Osteocyte (in vitro differentiated cells): ENCODE measurements around the gene GAP43. TPM values are rescaled to one million over a fixed set of nuclear protein-coding genes. Genes with fewer than 3 reads are reported as not detected.

Experiments
- DNase-seq: peaks from one replicate; pipeline ENCODE4 v3.0.0; 2021; ENCODE audit warnings: mixed read lengths; ENCODE audit not compliant: unreplicated experiment; ENCODE audit errors: extremely low spot score
- H3K27ac Mint-ChIP-seq: one replicate; pipeline ENCODE4 v1.8.0; 2021; ENCODE audit warnings: mild to moderate bottlenecking, mixed read lengths; ENCODE audit not compliant: unreplicated experiment
- H3K27me3 Mint-ChIP-seq: one replicate; pipeline ENCODE4 v1.8.0; 2021; ENCODE audit warnings: mixed read lengths; ENCODE audit not compliant: unreplicated experiment
- H3K36me3 Mint-ChIP-seq: one replicate; pipeline ENCODE4 v1.8.0; 2021; ENCODE audit warnings: mixed read lengths; ENCODE audit not compliant: unreplicated experiment
- H3K4me1 Mint-ChIP-seq: one replicate; pipeline ENCODE4 v1.8.0; 2021; ENCODE audit warnings: mixed read lengths; ENCODE audit not compliant: unreplicated experiment
- H3K4me3 Mint-ChIP-seq: one replicate; pipeline ENCODE4 v1.8.0; 2021; ENCODE audit warnings: mild to moderate bottlenecking, moderate library complexity, mixed read lengths; ENCODE audit not compliant: unreplicated experiment
- H3K9me3 Mint-ChIP-seq: one replicate; pipeline ENCODE4 v1.8.0; 2021; ENCODE audit warnings: mixed read lengths; ENCODE audit not compliant: unreplicated experiment
- total RNA-seq: library from RNA; stranded (reverse); gene quantifications from 2 replicates; pipeline ENCODE4 v1.2.1, GENCODE V29; 2021
- TF ChIP-seq, protein P1 (sequence below): fragments of 200-600 bp; sonication (generic); IDR thresholded peaks from 2 replicates; pipeline ENCODE4 v1.5.0; 2021; ENCODE audit warnings: antibody characterized with exemption, mild to moderate bottlenecking, moderate library complexity

The GAP43 gene
- total RNA-seq, 1 donor from 2014 or later, result 3.2 TPM

DNA sequence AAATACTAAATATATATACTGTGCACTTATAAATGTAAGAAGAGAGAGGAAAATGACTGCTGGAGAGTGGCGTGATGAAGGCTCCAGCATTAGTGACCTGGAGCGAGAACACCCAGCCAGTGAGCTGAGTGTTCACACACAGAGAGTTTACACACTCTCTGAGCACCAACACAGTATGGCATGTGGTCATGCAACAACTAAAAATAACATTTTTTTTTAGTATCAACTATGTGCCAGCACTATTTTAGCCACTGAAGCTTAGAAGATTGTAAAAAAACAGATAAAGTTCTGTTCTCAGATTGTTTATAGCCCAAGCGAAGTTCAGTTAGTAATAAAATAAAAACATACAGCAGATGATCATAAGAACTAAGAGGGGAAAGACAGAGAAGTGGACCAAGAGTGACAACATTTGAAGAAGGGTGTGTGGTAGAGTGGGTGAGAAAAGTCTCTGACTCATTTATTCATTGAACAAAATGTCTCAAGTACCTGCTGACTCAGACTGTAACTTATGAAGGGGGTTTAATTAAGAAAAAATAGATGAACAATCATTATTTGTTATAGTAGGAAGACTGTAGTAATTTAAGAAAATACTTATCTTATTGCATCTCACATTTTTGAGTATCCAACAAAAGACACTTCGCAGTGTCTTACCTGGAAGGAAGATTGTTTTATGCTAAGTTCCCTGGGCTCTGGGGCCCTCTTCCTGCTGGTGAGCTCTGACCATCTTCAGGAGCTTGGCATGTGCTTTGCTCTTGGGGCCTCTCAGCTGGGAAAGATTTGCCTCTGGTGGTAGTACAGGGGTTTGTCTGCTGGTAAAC is 43.8 kb downstream of the GAP43 start:
- Mint-ChIP-seq H3K36me3 (no peaks in the 10 kb centered on the region), H3K27ac (peak overlapping the region; percentile 3), H3K4me3 (no peak overlapping the region), H3K4me1 (peaks cover 25% of the 10 kb centered on the region), H3K9me3 (no peaks in the 10 kb centered on the region), H3K27me3 (no peaks in the 10 kb centered on the region)
- TF ChIP-seq, protein P1, sequence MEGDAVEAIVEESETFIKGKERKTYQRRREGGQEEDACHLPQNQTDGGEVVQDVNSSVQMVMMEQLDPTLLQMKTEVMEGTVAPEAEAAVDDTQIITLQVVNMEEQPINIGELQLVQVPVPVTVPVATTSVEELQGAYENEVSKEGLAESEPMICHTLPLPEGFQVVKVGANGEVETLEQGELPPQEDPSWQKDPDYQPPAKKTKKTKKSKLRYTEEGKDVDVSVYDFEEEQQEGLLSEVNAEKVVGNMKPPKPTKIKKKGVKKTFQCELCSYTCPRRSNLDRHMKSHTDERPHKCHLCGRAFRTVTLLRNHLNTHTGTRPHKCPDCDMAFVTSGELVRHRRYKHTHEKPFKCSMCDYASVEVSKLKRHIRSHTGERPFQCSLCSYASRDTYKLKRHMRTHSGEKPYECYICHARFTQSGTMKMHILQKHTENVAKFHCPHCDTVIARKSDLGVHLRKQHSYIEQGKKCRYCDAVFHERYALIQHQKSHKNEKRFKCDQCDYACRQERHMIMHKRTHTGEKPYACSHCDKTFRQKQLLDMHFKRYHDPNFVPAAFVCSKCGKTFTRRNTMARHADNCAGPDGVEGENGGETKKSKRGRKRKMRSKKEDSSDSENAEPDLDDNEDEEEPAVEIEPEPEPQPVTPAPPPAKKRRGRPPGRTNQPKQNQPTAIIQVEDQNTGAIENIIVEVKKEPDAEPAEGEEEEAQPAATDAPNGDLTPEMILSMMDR, result no peak
- no peak for DNase-seq

DNA sequence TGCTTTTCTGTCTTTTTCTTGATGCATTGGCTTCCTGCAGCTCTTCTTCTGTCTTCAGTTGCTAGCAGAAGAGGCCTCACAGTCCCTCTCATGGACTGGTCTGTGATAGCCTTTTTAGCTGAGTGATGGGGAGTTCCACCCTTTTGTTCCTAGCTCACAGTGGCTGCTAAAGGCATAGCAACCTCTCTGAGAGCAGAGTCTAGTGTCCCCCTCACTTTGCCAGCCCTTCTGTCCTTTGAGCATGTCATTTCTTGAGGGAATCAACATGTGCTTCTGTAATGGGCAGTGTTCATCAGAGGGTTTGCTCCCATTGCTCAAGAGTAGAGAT is 44.4 kb downstream of the GAP43 start:
- H3K4me1 Mint-ChIP-seq, result peaks cover 27% of the 10 kb centered on the region
- no peaks in the 10 kb centered on the region for H3K9me3 Mint-ChIP-seq
- H3K27me3 Mint-ChIP-seq, result no peaks in the 10 kb centered on the region
- no peak overlapping the region for H3K4me3 Mint-ChIP-seq
- TF ChIP-seq, protein P1, result no peak
- no peaks in the 10 kb centered on the region for H3K36me3 Mint-ChIP-seq
- DNase-seq, result no peak
- H3K27ac Mint-ChIP-seq, result no peak overlapping the region

DNA sequence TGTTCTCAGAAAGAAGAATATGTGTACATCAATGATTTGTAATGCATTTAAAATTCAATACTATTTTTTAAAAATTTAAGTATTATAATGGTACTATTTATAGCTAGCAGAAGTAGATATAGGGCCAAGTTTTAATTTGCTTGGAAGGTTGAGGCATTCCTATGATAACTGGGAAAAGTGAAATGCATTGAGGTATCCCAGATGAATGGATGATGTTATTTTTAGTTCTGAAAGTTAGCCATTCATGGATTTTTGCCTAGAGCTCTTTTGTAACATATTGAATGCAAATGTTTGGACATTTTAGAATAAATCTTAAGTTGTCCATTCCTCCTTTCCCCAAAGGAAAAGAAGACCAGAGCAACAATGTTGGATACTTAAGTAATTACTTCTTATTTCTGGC is 47.6 kb downstream of the GAP43 start:
- peaks cover 27% of the 10 kb centered on the region for H3K4me1 Mint-ChIP-seq
- no peaks in the 10 kb centered on the region for H3K9me3 Mint-ChIP-seq
- no peaks in the 10 kb centered on the region for H3K36me3 Mint-ChIP-seq
- DNase-seq, result no peak
- TF ChIP-seq, protein P1, result no peak
- no peak overlapping the region for H3K4me3 Mint-ChIP-seq
- no peak overlapping the region for H3K27ac Mint-ChIP-seq
- no peaks in the 10 kb centered on the region for H3K27me3 Mint-ChIP-seq

DNA sequence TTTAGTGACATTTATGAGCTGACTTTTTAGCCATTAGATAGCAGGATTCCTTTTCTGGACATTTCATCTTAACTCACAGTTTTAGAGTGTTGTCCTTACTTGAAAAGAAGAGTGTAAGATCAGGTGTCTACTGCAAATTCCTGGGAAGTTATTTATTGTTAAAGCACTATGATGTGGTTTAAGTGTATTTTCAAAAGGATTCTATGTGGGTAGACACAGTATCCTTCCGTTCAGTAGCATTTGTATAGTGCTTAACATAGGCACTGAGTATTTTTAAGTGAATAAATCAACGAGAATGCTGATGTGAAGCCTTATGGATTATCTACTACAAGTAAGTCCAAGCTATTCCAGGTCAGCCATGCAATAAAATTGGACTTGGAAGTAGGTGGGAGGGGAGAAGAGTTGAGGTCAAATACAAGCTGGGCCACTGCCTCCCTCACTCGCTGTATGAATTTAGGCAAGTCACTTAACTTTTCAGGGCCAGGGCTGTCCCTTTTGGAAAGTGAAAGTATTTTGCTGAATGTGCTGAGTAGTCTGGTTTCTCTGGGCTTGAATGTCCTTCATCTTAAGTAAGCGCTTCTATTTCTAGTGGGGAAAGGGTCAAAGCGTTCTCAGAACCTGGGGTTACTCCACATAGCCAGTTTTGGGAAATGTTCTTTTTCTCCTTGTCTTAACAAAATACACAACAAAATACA is 48.6 kb downstream of the GAP43 start:
- peaks cover 22% of the 10 kb centered on the region for H3K4me1 Mint-ChIP-seq
- no peaks in the 10 kb centered on the region for H3K9me3 Mint-ChIP-seq
- TF ChIP-seq, protein P1, result no peak
- no peak overlapping the region for H3K27ac Mint-ChIP-seq
- DNase-seq, result no peak
- no peaks in the 10 kb centered on the region for H3K36me3 Mint-ChIP-seq
- no peaks in the 10 kb centered on the region for H3K27me3 Mint-ChIP-seq
- no peak overlapping the region for H3K4me3 Mint-ChIP-seq

DNA sequence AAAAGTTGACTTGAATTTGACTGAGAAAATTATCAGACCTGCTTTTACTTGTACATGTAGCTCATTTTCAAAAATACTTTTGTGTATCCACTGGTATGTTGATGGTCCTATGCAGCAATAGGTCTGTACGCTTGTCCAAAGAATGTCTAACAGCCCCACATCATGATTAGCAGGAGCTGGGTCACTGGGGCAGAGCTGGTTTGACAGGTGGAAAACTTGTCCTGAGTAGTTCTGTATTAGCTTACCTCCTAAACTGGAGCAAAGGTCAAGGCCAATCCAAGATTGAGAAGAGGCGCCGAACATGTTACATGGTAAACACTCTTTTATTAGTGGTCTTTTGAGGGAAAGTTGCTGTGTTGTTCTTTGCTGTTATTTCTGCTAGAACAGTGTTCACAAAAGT is 50.6 kb downstream of the GAP43 start:
- Mint-ChIP-seq H3K4me1 (peaks cover 14% of the 10 kb centered on the region), H3K4me3 (no peak overlapping the region), H3K27ac (no peak overlapping the region), H3K9me3 (no peaks in the 10 kb centered on the region), H3K36me3 (no peaks in the 10 kb centered on the region), H3K27me3 (no peaks in the 10 kb centered on the region)
- DNase-seq, result no peak
- TF ChIP-seq, protein P1, result no peak
